Keratinocyte (primary cell): ENCODE results near the gene MRPS7.

Experiments used
- EZH2 ChIP-seq: IDR thresholded peaks from one replicate; pipeline ENCODE4 v1.6.1; 2012; ENCODE audit warnings: inconsistent platforms, mild to moderate bottlenecking, low read length, moderate library complexity
- TF ChIP-seq, protein P1 (sequence below), 3 experiments: IDR thresholded peaks in 1 of 3; conservative IDR thresholded peaks in 1 of 3; optimal IDR thresholded peaks in 1 of 3; 2 replicates in 2 of 3; 3 replicates in 1 of 3; pipeline versions ENCODE3 to v1.5.1; 2011; ENCODE audit warnings: low read length in 3 of 3, mild to moderate bottlenecking in 3 of 3, moderate library complexity in 2 of 3, control low read depth in 1 of 3, inconsistent platforms in 1 of 3; ENCODE audit not compliant: insufficient read depth in 2 of 3; ENCODE audit errors: extremely low read depth in 1 of 3

DNA sequence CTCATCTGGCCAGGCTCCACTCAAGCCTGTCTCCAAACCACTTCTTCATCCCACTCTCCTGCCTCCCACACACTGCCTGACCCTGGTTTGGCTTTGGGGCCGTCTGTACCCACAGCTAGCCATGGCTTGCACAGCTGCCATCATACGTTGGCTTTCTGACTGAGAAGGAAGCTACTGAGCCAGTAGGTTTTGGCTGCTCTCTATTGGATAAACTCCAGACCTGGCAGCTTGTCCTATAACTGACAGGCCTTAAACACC lies 5.4 kb downstream of the MRPS7 start:
- TF ChIP-seq, protein P1, sequence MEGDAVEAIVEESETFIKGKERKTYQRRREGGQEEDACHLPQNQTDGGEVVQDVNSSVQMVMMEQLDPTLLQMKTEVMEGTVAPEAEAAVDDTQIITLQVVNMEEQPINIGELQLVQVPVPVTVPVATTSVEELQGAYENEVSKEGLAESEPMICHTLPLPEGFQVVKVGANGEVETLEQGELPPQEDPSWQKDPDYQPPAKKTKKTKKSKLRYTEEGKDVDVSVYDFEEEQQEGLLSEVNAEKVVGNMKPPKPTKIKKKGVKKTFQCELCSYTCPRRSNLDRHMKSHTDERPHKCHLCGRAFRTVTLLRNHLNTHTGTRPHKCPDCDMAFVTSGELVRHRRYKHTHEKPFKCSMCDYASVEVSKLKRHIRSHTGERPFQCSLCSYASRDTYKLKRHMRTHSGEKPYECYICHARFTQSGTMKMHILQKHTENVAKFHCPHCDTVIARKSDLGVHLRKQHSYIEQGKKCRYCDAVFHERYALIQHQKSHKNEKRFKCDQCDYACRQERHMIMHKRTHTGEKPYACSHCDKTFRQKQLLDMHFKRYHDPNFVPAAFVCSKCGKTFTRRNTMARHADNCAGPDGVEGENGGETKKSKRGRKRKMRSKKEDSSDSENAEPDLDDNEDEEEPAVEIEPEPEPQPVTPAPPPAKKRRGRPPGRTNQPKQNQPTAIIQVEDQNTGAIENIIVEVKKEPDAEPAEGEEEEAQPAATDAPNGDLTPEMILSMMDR (optimal IDR thresholded peaks at IDR 0.05 in 1 of 3, IDR thresholded peaks at IDR 0.05 in 1 of 3, conservative IDR thresholded peaks at IDR 0.05 in 1 of 3; ENCODE audit: extremely low read depth in 1 of 3, insufficient read depth in 2 of 3, low read length in 3 of 3): no peak
- no peak for TF ChIP-seq EZH2
